ENCODE results near the gene SLC4A8.
"Not testable (repeated sequence)": the region's sequence is repeated elsewhere in the genome, so short reads cannot be mapped to it uniquely, and the experiment has no call there.

SLC4A8 gene

GRCh38 chr12:51429700-51430099, 5.1 kb downstream of the SLC4A8 start:
- DNase-seq (ENCODE audit: low read depth in 2 of 2) = no peak

- no peak for DNase-seq (ENCODE audit: low read depth in 2 of 2)
Observed at GRCh38 chr12:51430196-51430895, 5.7 kb downstream of the SLC4A8 start.

GRCh38 chr12:51432921-51433320, 8.3 kb downstream of the SLC4A8 start:
- DNase-seq (ENCODE audit: low read depth in 2 of 2) = no peak

- no peak for DNase-seq (ENCODE audit: low read depth in 2 of 2)
Observed at GRCh38 chr12:51434305-51434704, 9.7 kb downstream of the SLC4A8 start.

GRCh38 chr12:51437431-51437830, 12.8 kb downstream of the SLC4A8 start:
- no peak for DNase-seq (ENCODE audit: low read depth in 2 of 2)

- no peak for DNase-seq (ENCODE audit: low read depth in 2 of 2)
Observed at GRCh38 chr12:51439330-51439729, 14.7 kb downstream of the SLC4A8 start.

- DNase-seq (ENCODE audit: low read depth in 2 of 2) = no peak
Observed at GRCh38 chr12:51441583-51441982, 17.0 kb downstream of the SLC4A8 start.

- DNase-seq (ENCODE audit: low read depth in 2 of 2) = no peak
Observed at GRCh38 chr12:51442324-51442723, 17.7 kb downstream of the SLC4A8 start.

GRCh38 chr12:51443573-51443972, 18.9 kb downstream of the SLC4A8 start:
- no peak for DNase-seq (ENCODE audit: low read depth in 2 of 2)

GRCh38 chr12:51448618-51449256, 24.1 kb downstream of the SLC4A8 start:
- DNase-seq (ENCODE audit: low read depth in 2 of 2) = no peak

- no peak for DNase-seq (ENCODE audit: low read depth in 2 of 2)
Observed at GRCh38 chr12:51449580-51450246, 25.1 kb downstream of the SLC4A8 start.

- no peak for DNase-seq (ENCODE audit: low read depth in 2 of 2)
Observed at GRCh38 chr12:51450333-51450732, 25.7 kb downstream of the SLC4A8 start.

- DNase-seq (ENCODE audit: low read depth in 2 of 2) = no peak
Observed at GRCh38 chr12:51450806-51451205, 26.2 kb downstream of the SLC4A8 start.

- not testable (repeated sequence) for DNase-seq (ENCODE audit: low read depth in 2 of 2)
Observed at GRCh38 chr12:51454016-51454415, 29.4 kb downstream of the SLC4A8 start.

GRCh38 chr12:51455050-51455449, 30.4 kb downstream of the SLC4A8 start:
- not testable (repeated sequence) for DNase-seq (ENCODE audit: low read depth in 2 of 2)

- no peak for DNase-seq (ENCODE audit: low read depth in 2 of 2)
Observed at GRCh38 chr12:51458635-51459034, 34.0 kb downstream of the SLC4A8 start.

GRCh38 chr12:51460519-51460918, 35.9 kb downstream of the SLC4A8 start:
- DNase-seq (ENCODE audit: low read depth in 2 of 2) = no peak

- DNase-seq (ENCODE audit: low read depth in 2 of 2) = no peak
Observed at GRCh38 chr12:51465491-51465890, 40.9 kb downstream of the SLC4A8 start.

- no peak for DNase-seq (ENCODE audit: low read depth in 2 of 2)
Observed at GRCh38 chr12:51470116-51470515, 45.5 kb downstream of the SLC4A8 start.

- DNase-seq (ENCODE audit: low read depth in 2 of 2) = no peak
Observed at GRCh38 chr12:51471111-51471864, 46.7 kb downstream of the SLC4A8 start.

GRCh38 chr12:51472984-51473383, 48.4 kb downstream of the SLC4A8 start:
- no peak for DNase-seq (ENCODE audit: low read depth in 2 of 2)

GRCh38 chr12:51473947-51474346, 49.3 kb downstream of the SLC4A8 start:
- no peak for DNase-seq (ENCODE audit: low read depth in 2 of 2)

Data from activated CD8-positive, alpha-beta memory T cell treated with anti-CD3 and anti-CD28 coated beads for 4 hours (primary cell).